ENCODE measurements around the gene ANO1.

The ANO1 gene

DNA sequence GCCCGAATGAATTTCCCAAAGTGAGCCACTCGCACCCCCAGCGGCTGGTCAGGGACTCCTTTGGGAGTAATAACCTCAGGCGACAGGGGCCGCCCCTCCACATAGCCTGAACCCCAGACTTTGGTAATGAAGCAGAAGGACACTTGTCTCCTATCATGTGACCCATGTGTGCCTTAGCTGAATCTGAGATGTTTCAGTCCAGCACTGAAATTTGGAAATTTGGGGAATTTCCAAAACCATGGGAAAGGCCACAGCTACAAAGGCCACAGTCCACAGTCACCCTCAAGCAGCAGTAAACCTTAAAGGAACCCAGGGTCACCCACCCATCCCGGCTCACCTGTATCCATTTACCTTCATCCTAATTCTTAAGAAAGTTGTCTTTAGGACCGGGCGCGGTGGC, 73.6 kb downstream of the ANO1 start:
- TF ChIP-seq, protein P1, sequence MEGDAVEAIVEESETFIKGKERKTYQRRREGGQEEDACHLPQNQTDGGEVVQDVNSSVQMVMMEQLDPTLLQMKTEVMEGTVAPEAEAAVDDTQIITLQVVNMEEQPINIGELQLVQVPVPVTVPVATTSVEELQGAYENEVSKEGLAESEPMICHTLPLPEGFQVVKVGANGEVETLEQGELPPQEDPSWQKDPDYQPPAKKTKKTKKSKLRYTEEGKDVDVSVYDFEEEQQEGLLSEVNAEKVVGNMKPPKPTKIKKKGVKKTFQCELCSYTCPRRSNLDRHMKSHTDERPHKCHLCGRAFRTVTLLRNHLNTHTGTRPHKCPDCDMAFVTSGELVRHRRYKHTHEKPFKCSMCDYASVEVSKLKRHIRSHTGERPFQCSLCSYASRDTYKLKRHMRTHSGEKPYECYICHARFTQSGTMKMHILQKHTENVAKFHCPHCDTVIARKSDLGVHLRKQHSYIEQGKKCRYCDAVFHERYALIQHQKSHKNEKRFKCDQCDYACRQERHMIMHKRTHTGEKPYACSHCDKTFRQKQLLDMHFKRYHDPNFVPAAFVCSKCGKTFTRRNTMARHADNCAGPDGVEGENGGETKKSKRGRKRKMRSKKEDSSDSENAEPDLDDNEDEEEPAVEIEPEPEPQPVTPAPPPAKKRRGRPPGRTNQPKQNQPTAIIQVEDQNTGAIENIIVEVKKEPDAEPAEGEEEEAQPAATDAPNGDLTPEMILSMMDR (conservative IDR thresholded peaks at IDR 0.05): no peak
- no peak for TF ChIP-seq ZFX (IDR thresholded peaks at IDR 0.05)
- no peak overlapping the region for H3K27ac ChIP-seq

DNA sequence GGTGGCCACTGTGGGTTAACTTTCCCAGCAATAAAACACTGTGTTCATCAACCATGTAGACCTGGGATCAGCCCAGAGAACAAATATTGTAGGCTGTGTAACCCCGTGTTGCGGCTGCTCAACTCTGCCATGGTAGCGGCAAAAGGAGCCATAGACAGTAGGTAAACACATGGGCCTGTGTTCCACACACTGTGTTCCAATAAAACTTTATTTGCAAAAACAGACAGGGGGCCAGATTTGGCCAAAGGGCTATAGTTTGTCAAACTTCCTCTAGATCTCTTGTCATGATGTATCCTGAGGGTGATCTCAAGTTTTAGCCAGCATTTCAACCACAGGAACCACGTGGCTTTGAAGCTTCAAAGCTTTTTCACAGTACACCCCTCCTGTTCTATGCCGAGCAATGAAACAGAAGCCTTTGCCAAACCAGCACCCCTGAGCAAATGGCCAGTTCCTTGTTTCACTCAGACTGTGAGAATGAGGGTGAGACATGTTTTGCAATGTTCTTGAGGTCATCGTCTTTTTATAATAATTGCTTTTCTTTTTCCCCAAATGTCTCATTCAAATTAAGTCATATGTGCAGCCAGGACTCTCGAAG, 75.1 kb downstream of the ANO1 start:
- no peak overlapping the region for H3K27ac ChIP-seq
- no peak for TF ChIP-seq ZFX (IDR thresholded peaks at IDR 0.05)
- TF ChIP-seq, protein P1 (conservative IDR thresholded peaks at IDR 0.05): no peak

DNA sequence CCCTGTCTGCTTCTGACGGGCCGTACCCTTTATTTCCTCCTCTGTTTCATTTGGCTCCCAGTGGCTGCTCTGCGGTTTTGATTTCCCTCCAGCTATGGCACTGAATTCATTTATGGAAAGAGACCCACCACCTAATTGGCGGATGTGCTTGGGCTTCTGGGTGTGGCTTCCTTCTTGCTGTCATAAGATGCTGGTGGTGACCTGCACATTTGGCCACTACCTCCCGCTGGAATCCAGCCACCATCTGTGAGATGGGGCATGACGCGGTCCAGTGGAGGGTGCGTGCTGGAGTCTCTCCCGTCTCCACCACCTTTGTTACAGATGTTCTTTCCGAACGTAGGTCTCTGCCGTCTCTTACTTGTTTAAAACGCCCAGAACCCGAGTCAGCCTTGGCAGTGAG, 77.3 kb downstream of the ANO1 start:
- no peak overlapping the region for H3K27ac ChIP-seq
- no peak for TF ChIP-seq ZFX (IDR thresholded peaks at IDR 0.05)
- TF ChIP-seq, protein P1 (conservative IDR thresholded peaks at IDR 0.05): no peak

DNA sequence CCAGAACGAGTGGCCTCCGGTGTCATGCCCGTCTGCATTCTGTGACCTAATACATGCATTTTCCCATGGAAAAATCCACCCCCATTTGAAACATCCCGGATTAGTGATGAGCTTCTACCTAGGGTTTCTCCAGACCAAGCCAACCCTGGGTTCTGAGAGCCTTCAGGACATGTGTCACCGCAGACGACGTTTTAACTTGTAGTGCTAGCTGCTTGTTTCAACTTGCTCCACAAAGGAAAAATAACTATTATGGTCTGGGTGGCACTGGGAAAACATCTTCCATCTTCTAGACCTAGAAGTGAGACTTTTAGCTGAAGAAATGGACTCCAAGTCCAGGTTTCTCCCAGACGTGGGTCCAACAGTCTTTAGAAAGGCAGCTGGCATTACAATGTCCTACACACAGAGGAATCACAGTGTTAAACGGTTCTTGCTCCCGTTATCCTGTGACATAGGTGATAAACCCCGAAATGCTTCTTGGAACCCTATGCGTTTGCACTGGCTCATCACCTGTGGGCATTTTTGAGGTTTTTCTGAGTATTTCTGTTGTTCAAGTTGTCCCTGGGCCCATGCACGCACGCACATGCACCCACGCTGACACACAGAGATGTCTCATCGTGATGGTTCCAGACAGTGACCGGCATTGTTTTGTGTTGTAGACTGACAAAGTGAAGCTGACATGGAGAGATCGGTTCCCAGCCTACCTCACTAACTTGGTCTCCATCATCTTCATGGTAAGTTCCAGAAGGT, 78.3 kb downstream of the ANO1 start:
- no peak for TF ChIP-seq ZFX (IDR thresholded peaks at IDR 0.05)
- TF ChIP-seq, protein P1 (conservative IDR thresholded peaks at IDR 0.05): no peak
- H3K27ac ChIP-seq: no peak overlapping the region

DNA sequence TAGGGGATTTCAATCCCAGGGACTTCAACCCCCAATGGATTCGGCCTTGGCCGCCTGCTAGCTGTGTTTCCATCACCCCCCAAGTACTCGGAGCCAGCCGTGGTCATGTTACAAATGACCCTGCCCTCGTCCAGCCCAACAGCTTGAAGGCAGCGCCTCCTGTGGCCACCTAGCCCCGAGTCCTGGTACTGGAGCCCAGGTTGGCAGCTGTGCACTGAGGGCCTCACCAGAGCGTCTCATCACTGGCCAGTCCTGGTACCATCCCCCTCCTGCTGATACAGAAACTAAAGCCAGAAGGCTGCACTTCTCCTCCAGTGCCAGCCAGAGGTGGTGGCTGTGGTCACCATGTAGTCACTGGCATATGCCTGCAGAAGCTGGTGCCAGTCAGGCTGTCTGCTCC, 80.1 kb downstream of the ANO1 start:
- no peak overlapping the region for H3K27ac ChIP-seq
- TF ChIP-seq, protein P1 (conservative IDR thresholded peaks at IDR 0.05): no peak
- TF ChIP-seq ZFX (IDR thresholded peaks at IDR 0.05): no peak

DNA sequence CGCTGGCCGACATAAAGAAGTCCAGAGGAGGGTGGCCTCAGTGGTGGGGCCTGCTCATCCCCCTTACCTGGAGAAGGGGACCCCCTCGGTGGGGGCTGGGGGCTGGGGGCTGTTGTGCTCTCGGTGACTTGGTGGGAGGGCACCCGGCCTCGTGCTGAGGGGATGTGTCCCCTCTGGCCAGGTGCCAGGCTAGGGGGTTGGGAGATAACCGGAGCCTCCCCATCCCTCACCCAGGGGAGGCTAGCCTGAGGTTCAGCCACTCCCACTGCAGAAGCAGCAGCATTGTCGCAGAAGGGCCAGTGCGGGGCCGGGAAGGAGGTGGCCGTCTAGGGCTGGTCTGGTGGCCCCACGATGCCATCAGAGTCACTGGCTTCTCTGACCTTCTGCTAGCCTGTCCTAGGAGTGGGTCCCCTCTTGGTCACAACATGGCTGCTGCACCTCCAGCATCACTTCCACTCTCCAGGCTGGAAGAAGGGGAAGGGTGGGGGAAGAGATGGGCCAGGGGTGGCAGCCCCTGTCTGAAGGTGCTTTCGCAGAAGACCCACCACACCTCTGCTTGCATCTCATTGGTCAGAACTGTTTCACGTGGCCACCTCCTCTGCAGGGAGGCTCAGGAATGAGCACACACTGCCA, 80.8 kb downstream of the ANO1 start:
- TF ChIP-seq ZFX (IDR thresholded peaks at IDR 0.05): no peak
- TF ChIP-seq, protein P1 (conservative IDR thresholded peaks at IDR 0.05): no peak
- no peak overlapping the region for H3K27ac ChIP-seq
